Measurements from ENCODE around the gene HMHB1. TPM values are rescaled to one million over a fixed set of nuclear protein-coding genes. Genes with fewer than 3 reads are reported as not detected.

The HMHB1 gene
- total RNA-seq, 1 experiment from 2014 or later: not detected

- DNase-seq: no peak
- no peak overlapping the region for H3K4ac ChIP-seq (ENCODE audit: low read depth, low read length)
Measured at GRCh38 chr5:143791848-143792731, 19.9 kb upstream of the HMHB1 start.

More at GRCh38 chr5:143791848-143792731, 19.9 kb upstream of the HMHB1 start:
- Histone ChIP-seq H3K27me3 (ENCODE audit: insufficient read depth, low read length) (no peaks in the 10 kb centered on the region), H4K8ac (replicated peaks; ENCODE audit: insufficient read length, low read depth, low read length) (no peak overlapping the region), H3K23ac (ENCODE audit: insufficient read length, low read depth, low read length) (no peak overlapping the region), H3K9ac (ENCODE audit: extremely low read depth, insufficient read length, low read length) (no peak overlapping the region), H3K79me1 (ENCODE audit: insufficient read depth, low read depth, low read length, poor library complexity, severe bottlenecking) (no peaks in the 10 kb centered on the region), H3K4me1 (ENCODE audit: insufficient read depth, low read length) (no peaks in the 10 kb centered on the region), H3K14ac (ENCODE audit: insufficient read depth, low read length) (no peak overlapping the region), H3T11ph (ENCODE audit: low read length) (no peak overlapping the region), H3K18ac (ENCODE audit: insufficient read length, low read depth, low read length) (no peak overlapping the region), H3K79me2 (ENCODE audit: insufficient read depth, low read length) (no peaks in the 10 kb centered on the region), H4K91ac (ENCODE audit: insufficient read length, low read depth, low read length) (no peak overlapping the region), H2AFZ (ENCODE audit: low read length) (no peak overlapping the region), H3K4me2 (ENCODE audit: insufficient read depth, insufficient read length, low read length) (no peak overlapping the region), H4K20me1 (ENCODE audit: control insufficient read depth, insufficient read depth, insufficient read length) (no peaks in the 10 kb centered on the region), H3K23me2 (ENCODE audit: insufficient read length, low read depth, low read length, poor library complexity, severe bottlenecking) (no peaks in the 10 kb centered on the region), H2BK12ac (ENCODE audit: insufficient read length, low read depth, low read length) (no peak overlapping the region), H3K27ac (ENCODE audit: insufficient read length, low read depth, low read length) (no peak overlapping the region), H3K56ac (ENCODE audit: insufficient read length, low read depth, low read length) (no peak overlapping the region), H2BK20ac (ENCODE audit: low read depth, low read length, poor library complexity, severe bottlenecking) (no peak overlapping the region), H3K9me3 (ENCODE audit: control insufficient read depth, low read depth, low read length) (no peaks in the 10 kb centered on the region), H2BK15ac (ENCODE audit: low read depth, low read length) (no peak overlapping the region), H4K5ac (ENCODE audit: insufficient read length, low read depth, low read length) (no peak overlapping the region), H2BK5ac (ENCODE audit: insufficient read length, low read length) (no peak overlapping the region), H2AK5ac (ENCODE audit: insufficient read length, low read length) (no peak overlapping the region), H2BK120ac (ENCODE audit: low read depth, low read length, poor library complexity, severe bottlenecking) (no peak overlapping the region)
- Mint-ChIP-seq H3K36me3 (ENCODE audit: insufficient read depth in 1 of 3, low read depth in 3 of 3) (peaks cover 0 to 2% (median 0%) of the 10 kb centered on the region in 3 experiments; a peak in 1 of 7 replicates), H3K27me3 (ENCODE audit: low read depth) (no peaks in the 10 kb centered on the region), H3K4me1 (peaks cover 8 to 16% of the 10 kb centered on the region in 2 experiments), H3K4me3 (no peak overlapping the region), H3K9me3 (no peaks in the 10 kb centered on the region), H3K27ac (0 out of 7 replicates have a peak overlapping the region, but pooled peaks of 1 of the 3 experiments have one; percentile 17)
- TF ChIP-seq, protein P1, sequence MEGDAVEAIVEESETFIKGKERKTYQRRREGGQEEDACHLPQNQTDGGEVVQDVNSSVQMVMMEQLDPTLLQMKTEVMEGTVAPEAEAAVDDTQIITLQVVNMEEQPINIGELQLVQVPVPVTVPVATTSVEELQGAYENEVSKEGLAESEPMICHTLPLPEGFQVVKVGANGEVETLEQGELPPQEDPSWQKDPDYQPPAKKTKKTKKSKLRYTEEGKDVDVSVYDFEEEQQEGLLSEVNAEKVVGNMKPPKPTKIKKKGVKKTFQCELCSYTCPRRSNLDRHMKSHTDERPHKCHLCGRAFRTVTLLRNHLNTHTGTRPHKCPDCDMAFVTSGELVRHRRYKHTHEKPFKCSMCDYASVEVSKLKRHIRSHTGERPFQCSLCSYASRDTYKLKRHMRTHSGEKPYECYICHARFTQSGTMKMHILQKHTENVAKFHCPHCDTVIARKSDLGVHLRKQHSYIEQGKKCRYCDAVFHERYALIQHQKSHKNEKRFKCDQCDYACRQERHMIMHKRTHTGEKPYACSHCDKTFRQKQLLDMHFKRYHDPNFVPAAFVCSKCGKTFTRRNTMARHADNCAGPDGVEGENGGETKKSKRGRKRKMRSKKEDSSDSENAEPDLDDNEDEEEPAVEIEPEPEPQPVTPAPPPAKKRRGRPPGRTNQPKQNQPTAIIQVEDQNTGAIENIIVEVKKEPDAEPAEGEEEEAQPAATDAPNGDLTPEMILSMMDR (conservative IDR thresholded peaks at IDR 0.05): no peak
- WGBS (ENCODE audit: extremely low coverage, insufficient read length, low lambda C conversion rate): no CpG with 5 or more reads among the region's 10 CpGs

Data from H9 (cell line).